ENCODE measurements around the gene INO80. TPM values are rescaled to one million over a fixed set of nuclear protein-coding genes. Genes with fewer than 3 reads are reported as not detected.
A peak's percentile ranks its signal among the peaks of the same experiment; 100 is the strongest.
"Not testable (repeated sequence)": the region's sequence is repeated elsewhere in the genome, so short reads cannot be mapped to it uniquely, and the experiment has no call there.

The INO80 gene
- total RNA-seq = 10 to 100 TPM; 25.8 to 30.8 TPM

GRCh38 chr15:41116116-41116961 is at the start of gene INO80:
TSS of gene INO80 (minus strand) at chr15:41116280. CDS start at chr15:41096310, 19,970 bp downstream.
- ATAC-seq = peak; percentile 84
- Mint-ChIP-seq H3K4me3 (peak within 1 kb of the TSS; percentile 84), H3K27me3 (no peaks in the 10 kb centered on the region), H3K9me3 (ENCODE audit: low read depth) (no peaks in the 10 kb centered on the region), H3K36me3 (peaks cover 13% of the 10 kb centered on the region), H3K27ac (peak within 1 kb of the TSS; percentile 100), H3K4me1 (peaks cover 30% of the 10 kb centered on the region)
- DNase-seq = peak; percentile 99
- CTCF ChIA-PET = interaction anchor here (0.6 to 1.2 kb wide), 6 partner anchors 11 to 313 kb away, joined by 3 to 4 read pairs (median 3); partner anchors contain the start of gene CHP1

GRCh38 chr15:41161736-41162135 is 45.7 kb upstream of the INO80 start:
- Mint-ChIP-seq H3K4me3 (no peak overlapping the region), H3K27me3 (peaks cover 9% of the 10 kb centered on the region), H3K9me3 (ENCODE audit: low read depth) (no peaks in the 10 kb centered on the region), H3K27ac (no peak overlapping the region), H3K4me1 (peaks cover 15% of the 10 kb centered on the region), H3K36me3 (no peaks in the 10 kb centered on the region)
- CTCF ChIA-PET = interaction anchor here (1.2 kb wide), 1 partner anchor 19 kb away, joined by 3 read pairs; no protein-coding TSS in a partner anchor
- DNase-seq = no peak
- ATAC-seq = no peak

GRCh38 chr15:41161336-41161735 is 45.3 kb upstream of the INO80 start:
- CTCF ChIA-PET = interaction anchor here (1.2 kb wide), 1 partner anchor 19 kb away, joined by 3 read pairs; no protein-coding TSS in a partner anchor
- DNase-seq = no peak
- Mint-ChIP-seq H3K4me3 (no peak overlapping the region), H3K27me3 (peaks cover 8% of the 10 kb centered on the region), H3K9me3 (ENCODE audit: low read depth) (no peaks in the 10 kb centered on the region), H3K4me1 (peaks cover 15% of the 10 kb centered on the region), H3K27ac (no peak overlapping the region), H3K36me3 (no peaks in the 10 kb centered on the region)
- ATAC-seq = no peak

- H3K9me3 Mint-ChIP-seq (ENCODE audit: low read depth) = no peaks in the 10 kb centered on the region
- H3K4me1 Mint-ChIP-seq = peaks cover 15% of the 10 kb centered on the region
- H3K27ac Mint-ChIP-seq = no peak overlapping the region
- ATAC-seq = no peak
- H3K4me3 Mint-ChIP-seq = no peak overlapping the region
- no peak for DNase-seq
- H3K27me3 Mint-ChIP-seq = peaks cover 4% of the 10 kb centered on the region
- H3K36me3 Mint-ChIP-seq = no peaks in the 10 kb centered on the region
- CTCF ChIA-PET = no interaction called here
Measured at GRCh38 chr15:41160639-41161315, 44.7 kb upstream of the INO80 start.

GRCh38 chr15:41154412-41154811 is 38.3 kb upstream of the INO80 start:
- CTCF ChIA-PET = interaction anchor here (0.7 kb wide), 1 partner anchor 13 kb away, joined by 3 read pairs; no protein-coding TSS in a partner anchor
- Mint-ChIP-seq H3K27me3 (peaks cover 4% of the 10 kb centered on the region), H3K9me3 (ENCODE audit: low read depth) (no peaks in the 10 kb centered on the region)

GRCh38 chr15:41153733-41154132 is 37.7 kb upstream of the INO80 start:
- CTCF ChIA-PET = no interaction called here
- Mint-ChIP-seq H3K9me3 (ENCODE audit: low read depth) (no peaks in the 10 kb centered on the region), H3K36me3 (no peaks in the 10 kb centered on the region), H3K4me1 (peaks cover 24% of the 10 kb centered on the region), H3K4me3 (no peak overlapping the region), H3K27me3 (peaks cover 4% of the 10 kb centered on the region), H3K27ac (no peak overlapping the region)
- DNase-seq (no peak), ATAC-seq (no peak)

More at GRCh38 chr15:41154412-41154811, 38.3 kb upstream of the INO80 start:
- ATAC-seq = no peak
- peaks cover 24% of the 10 kb centered on the region for H3K4me1 Mint-ChIP-seq
- no peak overlapping the region for H3K27ac Mint-ChIP-seq
- no peaks in the 10 kb centered on the region for H3K36me3 Mint-ChIP-seq
- no peak overlapping the region for H3K4me3 Mint-ChIP-seq
- DNase-seq = no peak

GRCh38 chr15:41151451-41152005 is 35.4 kb upstream of the INO80 start:
- H3K4me1 Mint-ChIP-seq = peaks cover 24% of the 10 kb centered on the region
- H3K9me3 Mint-ChIP-seq (ENCODE audit: low read depth) = no peaks in the 10 kb centered on the region
- no peak for ATAC-seq
- no peak overlapping the region for H3K4me3 Mint-ChIP-seq
- peak overlapping the region; percentile 83 for H3K27ac Mint-ChIP-seq
- CTCF ChIA-PET = interaction anchor here (0.8 to 1.1 kb wide), 2 partner anchors 36 to 186 kb away, joined by 3 read pairs; partner anchors contain the start of gene INO80
- H3K27me3 Mint-ChIP-seq = peaks cover 4% of the 10 kb centered on the region
- H3K36me3 Mint-ChIP-seq = no peaks in the 10 kb centered on the region
- DNase-seq = no peak

GRCh38 chr15:41150279-41150678 is 34.2 kb upstream of the INO80 start:
- H3K9me3 Mint-ChIP-seq (ENCODE audit: low read depth) = no peaks in the 10 kb centered on the region
- peaks cover 4% of the 10 kb centered on the region for H3K27me3 Mint-ChIP-seq
- CTCF ChIA-PET = no interaction called here

GRCh38 chr15:41148065-41148464 is 32.0 kb upstream of the INO80 start:
- ATAC-seq (no peak), DNase-seq (no peak)
- H3K27ac Mint-ChIP-seq = no peak overlapping the region
- H3K36me3 Mint-ChIP-seq = no peaks in the 10 kb centered on the region
- H3K27me3 Mint-ChIP-seq = peaks cover under 1% of the 10 kb centered on the region
- H3K4me3 Mint-ChIP-seq = no peak overlapping the region
- CTCF ChIA-PET = no interaction called here
- H3K4me1 Mint-ChIP-seq = peaks cover 21% of the 10 kb centered on the region
- H3K9me3 Mint-ChIP-seq (ENCODE audit: low read depth) = no peaks in the 10 kb centered on the region

More at GRCh38 chr15:41150279-41150678, 34.2 kb upstream of the INO80 start:
- DNase-seq = no peak
- Mint-ChIP-seq H3K4me3 (no peak overlapping the region), H3K27ac (peak overlapping the region; percentile 83), H3K36me3 (no peaks in the 10 kb centered on the region), H3K4me1 (peaks cover 24% of the 10 kb centered on the region)
- ATAC-seq = peak; percentile 7

- Mint-ChIP-seq H3K36me3 (no peaks in the 10 kb centered on the region), H3K4me3 (no peak overlapping the region), H3K27ac (no peak overlapping the region), H3K9me3 (ENCODE audit: low read depth) (no peaks in the 10 kb centered on the region), H3K4me1 (peaks cover 2% of the 10 kb centered on the region), H3K27me3 (no peaks in the 10 kb centered on the region)
- no peak for ATAC-seq
- no peak for DNase-seq
- CTCF ChIA-PET = no interaction called here
Measured at GRCh38 chr15:41139619-41140018, 23.5 kb upstream of the INO80 start.

GRCh38 chr15:41139112-41139511 is 23.0 kb upstream of the INO80 start:
- not testable (repeated sequence) for H3K4me3 Mint-ChIP-seq; ATAC-seq; DNase-seq; H3K36me3 Mint-ChIP-seq; H3K9me3 Mint-ChIP-seq (ENCODE audit: low read depth); H3K4me1 Mint-ChIP-seq; H3K27ac Mint-ChIP-seq; H3K27me3 Mint-ChIP-seq
- CTCF ChIA-PET = interaction anchor here (0.7 to 1.2 kb wide), 2 partner anchors 13 to 60 kb away, joined by 3 read pairs; no protein-coding TSS in a partner anchor

- H3K36me3 Mint-ChIP-seq; H3K9me3 Mint-ChIP-seq (ENCODE audit: low read depth); H3K4me3 Mint-ChIP-seq; H3K4me1 Mint-ChIP-seq; ATAC-seq; CTCF ChIA-PET; H3K27ac Mint-ChIP-seq; DNase-seq: not testable (repeated sequence)
- H3K27me3 Mint-ChIP-seq = peaks cover 17% of the 10 kb centered on the region
Measured at GRCh38 chr15:41135580-41135979, 19.5 kb upstream of the INO80 start.

GRCh38 chr15:41133454-41133853 is 17.4 kb upstream of the INO80 start:
- H3K9me3 Mint-ChIP-seq (ENCODE audit: low read depth) = no peaks in the 10 kb centered on the region
- H3K27ac Mint-ChIP-seq = no peak overlapping the region
- CTCF ChIA-PET = no interaction called here
- H3K4me3 Mint-ChIP-seq = no peak overlapping the region
- DNase-seq = no peak
- peaks cover 19% of the 10 kb centered on the region for H3K27me3 Mint-ChIP-seq
- H3K4me1 Mint-ChIP-seq = no peaks in the 10 kb centered on the region
- H3K36me3 Mint-ChIP-seq = no peaks in the 10 kb centered on the region
- ATAC-seq = no peak

Measured in activated CD8-positive, alpha-beta memory T cell treated with anti-CD3 and anti-CD28 coated beads, Interleukin-2, amount 10 ng/mL, durations not matched to agents 7 days and 5 days (primary cell).